Mucosa of descending colon (tissue), 3 donors: ENCODE measurements around the gene PPP1R12C. TPM values are rescaled to one million over a fixed set of nuclear protein-coding genes. Genes with fewer than 3 reads are reported as not detected.

Experiments
- ATAC-seq: fragments of 200-7000 bp; cut with Tn5 transposase; one replicate; pipeline ENCODE4 v1.9.1; 2020; ENCODE audit warnings: mild to moderate bottlenecking, moderate library complexity
- DNase-seq, 3 donors: peaks; one replicate each; pipeline ENCODE4 v3.0.0-alpha.2; 2020
- H3K36me3 ChIP-seq: fragments of 200-600 bp; one replicate; pipeline ENCODE4 v1.8.0; 2021; ENCODE audit warnings: low read depth, mild to moderate bottlenecking
- H3K4me1 ChIP-seq: fragments of 200-600 bp; one replicate; pipeline ENCODE4 v1.8.0; 2021; ENCODE audit warnings: low read depth, mild to moderate bottlenecking
- H3K4me3 ChIP-seq: fragments of 200-600 bp; one replicate; pipeline ENCODE4 v1.8.0; 2021; ENCODE audit warnings: mild to moderate bottlenecking
- H3K9me3 ChIP-seq: fragments of 200-600 bp; one replicate; pipeline ENCODE4 v1.8.0; 2021; ENCODE audit warnings: mild to moderate bottlenecking
- intact Hi-C, 2 donors: fragments of 100-400 bp; cut with DNase I in 1 of 2; cut with micrococcal nuclease in 1 of 2; formaldehyde crosslinking; loops; one replicate each; pipeline versions ENCODE4 v1.11.0 to v1.11.1; 2022; cut with DNase I, micrococcal nuclease
- total RNA-seq, 3 donors: library from RNA; stranded (reverse); fragmentation: NEBNext Ultra II Directional in 2 of 3; extraction: Animal tissue kit (Norgen Biotek cat#: 25700) in 2 of 3; gene quantifications; one replicate each; pipeline versions ENCODE4 v1.2.1 to v1.2.4, GENCODE V29; 2021 to 2023
- TF ChIP-seq, protein P1 (sequence below): fragments of 200-600 bp; IDR thresholded peaks from one replicate; pipeline ENCODE4 v1.8.0; 2022; ENCODE audit warnings: antibody characterized with exemption, mild to moderate bottlenecking
- donor health status: DM: no; HTN: no; CAD: no; lungs with moderate emphysema.
- donor health status: DM: no; HTN: no; CAD: no.
- donor health status: DM: no; HTN: yes; CAD: no.

The PPP1R12C gene
- total RNA-seq, 3 donors from 2014 or later: 99.8 to 236 (median 112) TPM

DNA sequence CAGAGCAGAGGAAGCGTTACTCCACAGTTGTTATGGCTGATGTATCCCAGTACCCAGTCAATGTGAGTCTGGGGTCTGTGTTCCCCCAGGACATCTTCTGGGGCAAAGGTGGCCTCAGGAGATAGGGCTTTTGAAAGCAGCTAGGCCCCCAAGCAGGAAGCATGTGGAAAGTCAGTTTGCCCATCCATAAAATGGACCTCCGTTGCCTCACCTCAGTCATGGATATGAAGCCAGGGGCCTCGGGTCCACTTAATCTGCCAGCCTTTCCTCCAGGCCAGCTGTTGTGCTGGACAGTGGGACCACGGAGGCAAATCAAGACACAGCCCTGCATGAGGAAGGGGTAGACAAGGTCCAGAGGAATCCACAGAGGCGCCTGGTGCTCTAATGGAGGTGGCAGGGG lies 38.4 kb downstream of the PPP1R12C start:
- no peak for DNase-seq

DNA sequence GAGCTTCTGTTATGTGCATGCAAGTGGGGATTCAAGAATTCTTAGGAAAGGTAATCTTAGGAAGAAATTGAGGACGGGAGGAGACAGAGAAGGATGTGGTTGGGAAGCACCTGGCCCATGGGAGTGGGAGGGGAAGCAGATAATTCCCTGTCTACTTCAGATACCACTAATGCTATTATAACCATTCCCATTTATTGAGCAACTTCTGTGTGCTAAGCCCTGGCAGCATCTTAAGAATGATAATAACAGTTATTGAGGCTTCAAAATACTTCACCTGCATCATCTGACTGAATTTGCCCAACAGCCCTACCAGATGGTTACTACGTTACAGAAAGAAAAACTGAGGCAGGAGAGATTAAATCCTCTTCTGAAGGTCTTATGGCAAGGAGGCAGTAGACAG lies 40.3 kb downstream of the PPP1R12C start:
- DNase-seq (no peak), ATAC-seq (no peak)
- Histone ChIP-seq H3K4me1 (peaks cover 27% of the 10 kb centered on the region), H3K4me3 (no peak overlapping the region), H3K36me3 (no peaks in the 10 kb centered on the region), H3K9me3 (no peaks in the 10 kb centered on the region)
- intact Hi-C loops: no loop called here
- TF ChIP-seq, protein P1, sequence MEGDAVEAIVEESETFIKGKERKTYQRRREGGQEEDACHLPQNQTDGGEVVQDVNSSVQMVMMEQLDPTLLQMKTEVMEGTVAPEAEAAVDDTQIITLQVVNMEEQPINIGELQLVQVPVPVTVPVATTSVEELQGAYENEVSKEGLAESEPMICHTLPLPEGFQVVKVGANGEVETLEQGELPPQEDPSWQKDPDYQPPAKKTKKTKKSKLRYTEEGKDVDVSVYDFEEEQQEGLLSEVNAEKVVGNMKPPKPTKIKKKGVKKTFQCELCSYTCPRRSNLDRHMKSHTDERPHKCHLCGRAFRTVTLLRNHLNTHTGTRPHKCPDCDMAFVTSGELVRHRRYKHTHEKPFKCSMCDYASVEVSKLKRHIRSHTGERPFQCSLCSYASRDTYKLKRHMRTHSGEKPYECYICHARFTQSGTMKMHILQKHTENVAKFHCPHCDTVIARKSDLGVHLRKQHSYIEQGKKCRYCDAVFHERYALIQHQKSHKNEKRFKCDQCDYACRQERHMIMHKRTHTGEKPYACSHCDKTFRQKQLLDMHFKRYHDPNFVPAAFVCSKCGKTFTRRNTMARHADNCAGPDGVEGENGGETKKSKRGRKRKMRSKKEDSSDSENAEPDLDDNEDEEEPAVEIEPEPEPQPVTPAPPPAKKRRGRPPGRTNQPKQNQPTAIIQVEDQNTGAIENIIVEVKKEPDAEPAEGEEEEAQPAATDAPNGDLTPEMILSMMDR: no peak

More for the DNA sequence above, 38.4 kb downstream of the PPP1R12C start:
- TF ChIP-seq, protein P1: no peak
- Histone ChIP-seq H3K4me3 (no peak overlapping the region), H3K9me3 (no peaks in the 10 kb centered on the region), H3K36me3 (no peaks in the 10 kb centered on the region), H3K4me1 (peaks cover 27% of the 10 kb centered on the region)
- no peak for ATAC-seq
- intact Hi-C loops: no loop called here

DNA sequence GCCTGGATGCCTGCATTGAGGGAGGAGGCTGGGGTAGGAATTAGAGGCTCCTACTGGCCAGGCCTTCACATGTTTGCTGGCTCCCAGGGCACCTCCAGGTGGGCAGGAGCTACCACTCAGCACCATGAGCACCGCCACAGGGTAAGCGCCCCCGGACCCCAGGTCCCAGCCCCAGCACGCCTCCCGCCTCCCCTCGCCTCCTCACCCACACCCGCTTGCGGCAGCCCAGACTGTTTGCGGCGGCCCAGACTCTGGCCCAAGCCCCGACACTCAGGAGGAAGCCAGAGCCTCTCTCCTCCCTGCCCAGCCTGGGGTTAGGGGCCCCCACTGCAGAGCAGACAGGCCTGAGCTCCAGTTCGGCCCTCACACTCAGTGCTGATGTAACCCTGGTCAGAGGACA lies 41.1 kb downstream of the PPP1R12C start:
- intact Hi-C loops: no loop called here
- ATAC-seq (no peak), DNase-seq (peak in 1 of 3 donors; percentile 48)
- no peaks in the 10 kb centered on the region for H3K36me3 ChIP-seq
- H3K4me1 ChIP-seq: peaks cover 28% of the 10 kb centered on the region
- TF ChIP-seq, protein P1: no peak
- H3K4me3 ChIP-seq: no peak overlapping the region
- H3K9me3 ChIP-seq: no peaks in the 10 kb centered on the region

DNA sequence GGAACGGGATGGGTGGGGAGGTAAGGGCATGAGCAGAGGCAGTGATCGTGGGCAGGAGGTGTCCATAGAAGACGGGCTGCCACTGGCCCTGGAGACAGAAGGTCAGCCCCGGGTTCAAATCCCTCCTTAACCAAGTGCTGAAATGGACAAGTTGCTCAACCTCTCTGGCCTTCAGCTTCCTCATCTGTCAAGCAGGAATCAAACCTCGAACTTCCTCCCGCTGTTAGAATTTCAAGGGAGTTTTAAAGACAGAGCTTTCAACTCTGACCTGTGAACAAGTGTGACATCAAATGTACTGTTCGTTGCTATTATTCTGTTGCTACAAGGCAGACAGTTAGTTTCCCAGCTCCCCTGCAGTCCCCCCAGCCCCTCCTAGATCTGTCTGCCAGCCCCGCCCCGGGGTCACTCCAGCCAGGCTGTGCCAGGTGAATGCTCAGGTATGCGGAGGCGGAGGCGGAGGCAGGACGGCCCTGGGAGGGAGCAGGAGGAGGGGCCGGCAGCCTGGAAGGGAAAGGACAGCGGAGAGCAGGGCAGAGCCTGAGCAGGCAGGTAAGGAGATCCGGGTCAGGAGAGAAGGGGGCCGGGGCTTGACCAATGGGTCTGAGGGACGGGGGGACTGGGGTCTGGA lies 42.0 kb downstream of the PPP1R12C start, which contains the start of gene EPS8L1:
Gene EPS8L1, plus strand, starts transcription at position 499 of the 628 bp plus-strand sequence. CDS start 576 bp downstream, outside the sequence.
- Histone ChIP-seq H3K9me3 (no peaks in the 10 kb centered on the region), H3K4me1 (peaks cover 24% of the 10 kb centered on the region), H3K36me3 (no peaks in the 10 kb centered on the region), H3K4me3 (no peak within 1 kb of the TSS)
- DNase-seq (peak; percentile 79 to 89 (median 86)), ATAC-seq (peak; percentile 72)
- TF ChIP-seq, protein P1: no peak
- intact Hi-C loops: no loop called here

DNA sequence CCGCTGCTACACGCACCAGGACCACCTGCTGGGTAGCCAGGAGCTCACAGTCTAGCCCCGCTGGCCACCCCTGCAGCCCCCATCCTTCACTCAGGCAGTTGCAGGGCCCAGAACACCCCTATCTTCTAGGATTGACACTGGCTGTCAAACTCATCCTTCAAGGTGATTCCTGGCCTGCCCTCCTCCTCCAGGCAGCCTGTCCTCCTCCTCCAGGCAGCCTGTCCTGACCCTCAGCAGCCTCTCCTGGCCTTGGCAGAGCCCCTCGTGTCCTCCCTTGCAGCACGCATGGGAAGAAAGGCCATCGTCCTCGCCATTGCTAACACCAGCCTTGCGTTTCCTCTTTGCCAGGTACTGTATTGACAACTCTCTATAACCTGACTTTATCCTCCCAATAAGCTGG lies 45.5 kb downstream of the PPP1R12C start:
- no peaks in the 10 kb centered on the region for H3K36me3 ChIP-seq
- intact Hi-C loops: no loop called here
- ATAC-seq: no peak
- no peak for DNase-seq
- H3K4me1 ChIP-seq: peaks cover 15% of the 10 kb centered on the region
- no peaks in the 10 kb centered on the region for H3K9me3 ChIP-seq
- no peak overlapping the region for H3K4me3 ChIP-seq
- TF ChIP-seq, protein P1: no peak

DNA sequence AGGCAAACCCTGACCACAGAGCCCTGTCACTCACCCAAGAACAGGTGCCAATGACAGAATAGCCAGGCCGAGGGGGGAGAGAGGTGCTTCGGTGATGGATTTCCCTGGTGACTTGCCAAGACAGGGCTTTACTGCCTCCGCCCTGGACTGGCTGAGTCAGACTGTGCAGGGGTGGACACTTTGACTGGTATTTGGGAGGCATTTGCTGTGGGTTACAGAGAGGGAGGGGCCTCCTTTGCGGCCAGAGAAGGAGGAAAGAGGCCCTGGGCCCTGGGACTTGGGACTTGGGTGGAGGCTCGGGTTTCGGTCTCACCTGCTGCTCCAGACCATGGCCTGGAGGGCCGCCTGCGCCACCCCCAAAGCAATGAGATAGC lies 46.3 kb downstream of the PPP1R12C start:
- Histone ChIP-seq H3K4me1 (peaks cover 15% of the 10 kb centered on the region), H3K36me3 (no peaks in the 10 kb centered on the region), H3K4me3 (no peak overlapping the region), H3K9me3 (no peaks in the 10 kb centered on the region)
- intact Hi-C loops: no loop called here
- DNase-seq: peak; percentile 80 to 82 (median 81)
- TF ChIP-seq, protein P1: no peak
- ATAC-seq: peak; percentile 74
